ENCODE results near the gene DNAI2.
"Not testable (repeated sequence)": the region's sequence is repeated elsewhere in the genome, so short reads cannot be mapped to it uniquely, and the experiment has no call there.

Gene DNAI2

GRCh38 chr17:74251569-74251968 is 22.5 kb upstream of the DNAI2 start:
- TF ChIP-seq CTCF (IDR thresholded peaks at IDR 0.05; ENCODE audit: insufficient read depth, low read depth, low read length, missing control alignments): no peak
- no peak for DNase-seq (ENCODE audit: low read depth)
- no peak overlapping the region for H3K4me3 ChIP-seq (ENCODE audit: low read length)

- TF ChIP-seq CTCF (IDR thresholded peaks at IDR 0.05; ENCODE audit: insufficient read depth, low read depth, low read length, missing control alignments): no peak
- DNase-seq (ENCODE audit: low read depth): no peak
Measured at GRCh38 chr17:74252211-74252610, 21.8 kb upstream of the DNAI2 start.

GRCh38 chr17:74253036-74253435 is 21.0 kb upstream of the DNAI2 start:
- DNase-seq (ENCODE audit: low read depth): no peak
- no peak overlapping the region for H3K4me3 ChIP-seq (ENCODE audit: low read length)
- TF ChIP-seq CTCF (IDR thresholded peaks at IDR 0.05; ENCODE audit: insufficient read depth, low read depth, low read length, missing control alignments): no peak

More at GRCh38 chr17:74252211-74252610, 21.8 kb upstream of the DNAI2 start:
- H3K4me3 ChIP-seq (ENCODE audit: low read length): no peak overlapping the region

GRCh38 chr17:74257311-74257710 is 16.7 kb upstream of the DNAI2 start:
- TF ChIP-seq CTCF (IDR thresholded peaks at IDR 0.05; ENCODE audit: insufficient read depth, low read depth, low read length, missing control alignments): no peak
- no peak for DNase-seq (ENCODE audit: low read depth)
- H3K4me3 ChIP-seq (ENCODE audit: low read length): no peak overlapping the region

GRCh38 chr17:74259667-74260524 is 14.1 kb upstream of the DNAI2 start:
- TF ChIP-seq CTCF (IDR thresholded peaks at IDR 0.05; ENCODE audit: insufficient read depth, low read depth, low read length, missing control alignments): peak; percentile 8
- no peak overlapping the region for H3K4me3 ChIP-seq (ENCODE audit: low read length)
- DNase-seq (ENCODE audit: low read depth): peak; percentile 7

- no peak for TF ChIP-seq CTCF (IDR thresholded peaks at IDR 0.05; ENCODE audit: insufficient read depth, low read depth, low read length, missing control alignments)
- no peak for DNase-seq (ENCODE audit: low read depth)
Measured at GRCh38 chr17:74260525-74260850, 13.5 kb upstream of the DNAI2 start.

GRCh38 chr17:74262601-74263000 is 11.4 kb upstream of the DNAI2 start:
- no peak for DNase-seq (ENCODE audit: low read depth)
- H3K4me3 ChIP-seq (ENCODE audit: low read length): no peak overlapping the region
- TF ChIP-seq CTCF (IDR thresholded peaks at IDR 0.05; ENCODE audit: insufficient read depth, low read depth, low read length, missing control alignments): no peak

More at GRCh38 chr17:74260525-74260850, 13.5 kb upstream of the DNAI2 start:
- H3K4me3 ChIP-seq (ENCODE audit: low read length): no peak overlapping the region

- H3K4me3 ChIP-seq (ENCODE audit: low read length); DNase-seq (ENCODE audit: low read depth): not testable (repeated sequence)
Measured at GRCh38 chr17:74267054-74267453, 7.0 kb upstream of the DNAI2 start.

All from epithelial cell of esophagus (primary cell).